HTR-8/SVneo (cell line): ENCODE measurements around the gene CAVIN2.
"Not testable (repeated sequence)": the region's sequence is repeated elsewhere in the genome, so short reads cannot be mapped to it uniquely, and the experiment has no call there.

ENCODE experiments used
- DNase-seq: peaks from one replicate; pipeline ENCODE4 v3.0.0; 2011; ENCODE audit warnings: low spot score, mixed read lengths; ENCODE audit not compliant: insufficient read length
- FAIRE-seq: peaks from 2 replicates; lab custom pipeline; 2011; peaks lifted over from hg19 to GRCh38; lab: Jason Lieb, UNC

Gene CAVIN2

DNA sequence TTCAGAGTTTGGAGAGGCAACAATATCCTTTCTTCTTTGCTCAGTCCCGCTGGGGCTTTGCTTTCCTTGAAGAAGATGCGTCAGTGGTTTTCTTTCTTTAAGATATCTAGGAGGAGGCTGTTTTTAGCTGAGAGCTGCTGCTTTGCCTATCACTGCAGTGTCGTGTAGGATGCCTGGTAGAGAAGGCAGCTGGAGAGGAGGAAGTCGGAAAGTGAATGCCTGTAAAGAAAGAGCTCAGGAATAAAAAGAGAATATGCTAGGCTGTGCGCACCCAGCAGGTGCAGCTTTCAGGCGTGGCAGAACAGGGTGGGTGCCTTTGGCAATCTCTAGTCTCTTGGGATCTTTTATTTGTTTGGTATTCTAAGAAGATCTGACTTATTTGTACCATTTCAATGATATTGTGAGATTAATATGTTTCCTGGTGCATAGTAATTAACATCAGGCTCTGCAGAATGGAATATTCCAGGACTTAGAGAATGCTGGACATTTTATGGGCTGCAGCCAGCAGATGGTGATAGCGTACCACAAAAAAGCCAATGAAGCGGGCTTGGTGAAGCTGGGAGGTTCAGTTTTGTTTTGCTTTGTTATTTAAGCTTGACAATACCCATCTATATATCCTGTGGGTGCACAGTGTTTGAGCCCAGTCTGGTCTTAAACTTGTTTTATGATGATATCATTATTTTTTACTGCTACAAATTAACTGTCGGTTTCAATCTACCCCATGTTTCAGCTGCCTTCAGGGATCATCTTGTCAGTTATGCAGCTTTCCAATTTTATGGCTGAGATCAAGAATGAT, 34.9 kb downstream of the CAVIN2 start:
- FAIRE-seq (peak; percentile 72), DNase-seq (peak; percentile 59)

DNA sequence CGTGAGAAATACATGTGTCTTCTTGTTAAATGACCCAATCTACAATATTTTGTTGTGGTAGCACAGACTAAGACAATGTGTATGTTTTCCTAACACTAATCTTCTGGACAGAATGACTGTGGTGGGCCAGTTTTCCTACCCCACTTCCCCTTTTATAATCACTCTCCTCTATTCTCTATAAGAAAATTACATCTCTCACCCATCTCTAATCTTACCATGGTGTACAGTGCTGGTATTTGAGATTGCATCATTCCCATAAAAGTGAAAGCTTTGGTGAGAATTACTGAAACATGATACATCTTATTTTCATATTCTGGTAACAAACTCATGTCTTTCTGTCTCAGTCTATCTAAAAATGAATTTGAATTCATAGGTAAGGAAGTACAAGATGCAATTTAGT, 40.5 kb downstream of the CAVIN2 start:
- DNase-seq: no peak
- no peak for FAIRE-seq

DNA sequence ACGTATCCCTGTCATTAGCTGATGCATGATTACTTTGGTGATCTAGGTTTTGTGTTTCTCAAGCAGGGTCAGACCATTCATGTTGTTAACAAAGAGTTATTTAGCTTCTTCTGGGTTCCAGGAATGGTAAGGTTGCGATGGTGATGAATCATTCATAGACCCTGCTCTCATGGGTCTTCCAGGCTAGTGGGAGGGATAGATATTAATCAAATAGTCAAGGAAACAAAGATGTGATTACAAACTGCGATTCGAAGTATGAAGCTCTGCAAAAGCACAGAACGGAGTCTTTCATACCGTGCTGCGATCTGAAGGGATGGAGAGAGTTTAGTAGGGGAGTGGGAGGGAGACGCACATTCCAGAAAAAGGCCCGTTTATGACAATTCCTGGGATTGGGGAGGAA, 42.1 kb downstream of the CAVIN2 start:
- FAIRE-seq (peak; percentile 23), DNase-seq (no peak)

DNA sequence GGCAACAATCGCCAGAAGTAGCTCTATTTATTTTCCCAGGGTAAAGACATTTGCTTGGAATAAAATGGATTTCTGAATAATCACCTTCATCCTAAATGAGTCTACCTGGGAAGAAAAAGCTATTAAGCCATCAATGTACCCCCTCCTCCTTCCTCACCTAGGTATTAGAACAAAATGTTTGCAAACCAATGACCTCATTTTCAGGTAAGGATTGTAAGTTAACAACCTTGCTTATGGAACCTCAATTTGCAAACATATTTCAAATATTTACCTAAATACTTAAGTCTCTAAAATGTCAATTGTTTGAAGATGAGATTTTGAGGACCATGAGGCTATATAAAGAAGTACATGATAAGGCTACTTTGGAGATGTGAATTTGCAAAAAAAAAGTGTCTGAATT, 43.9 kb downstream of the CAVIN2 start:
- FAIRE-seq: no peak
- no peak for DNase-seq

DNA sequence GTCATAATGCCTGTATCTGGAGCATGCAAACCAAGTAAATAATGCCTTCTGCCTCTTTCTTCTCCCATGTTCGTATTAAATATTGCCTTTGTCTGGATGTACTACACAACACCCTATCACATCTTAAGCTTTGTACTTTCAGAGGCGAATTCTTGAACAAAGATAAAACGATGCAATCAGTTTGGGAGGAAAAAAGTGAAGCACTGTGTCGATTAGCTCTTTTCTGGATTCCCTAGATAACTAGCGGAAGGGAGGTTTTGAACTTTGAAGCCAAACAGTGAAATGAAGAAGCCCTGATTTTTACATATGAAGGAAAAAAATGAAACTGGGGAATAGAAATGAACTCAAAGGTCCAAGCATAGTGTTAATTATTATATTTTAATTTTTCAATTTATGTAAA, 44.7 kb downstream of the CAVIN2 start:
- DNase-seq: no peak
- peak; percentile 26 for FAIRE-seq

DNA sequence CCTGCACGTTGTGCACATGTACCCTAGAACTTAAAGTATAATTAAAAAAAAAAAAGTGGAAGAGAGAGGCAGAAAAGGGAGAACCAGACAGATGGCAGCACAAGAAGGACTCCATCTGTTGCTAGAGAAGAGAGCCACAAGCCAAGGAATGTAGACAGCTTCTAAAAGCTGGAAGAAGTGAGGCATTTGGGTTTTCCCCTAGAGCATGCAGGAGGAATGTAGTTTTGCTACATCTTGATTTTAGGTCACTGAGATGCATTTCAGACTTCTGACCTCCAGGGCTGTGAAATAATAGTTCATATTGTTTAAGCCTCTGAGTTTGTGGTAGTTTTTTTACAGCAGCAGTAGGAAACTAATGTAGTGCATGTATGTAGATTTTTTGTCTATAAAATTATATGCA, 46.0 kb downstream of the CAVIN2 start:
- DNase-seq (no peak), FAIRE-seq (no peak)

DNA sequence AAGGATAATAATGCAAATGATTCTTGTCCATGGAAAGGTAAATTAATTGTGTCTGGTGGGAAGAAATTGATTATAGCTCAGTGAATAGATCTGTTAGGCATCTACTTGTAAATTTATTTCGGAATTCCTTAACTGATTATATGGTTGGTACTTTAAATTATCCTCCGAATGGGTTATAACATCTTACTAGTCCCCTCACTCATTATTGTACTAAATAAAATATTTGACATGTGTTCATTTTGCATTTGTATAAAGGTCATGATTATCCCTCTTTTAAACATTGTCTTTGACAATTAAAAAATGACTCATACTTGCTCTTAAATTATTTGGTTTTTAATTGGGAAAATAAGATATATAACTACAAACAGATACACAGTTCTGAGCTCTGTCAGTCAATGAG, 47.4 kb downstream of the CAVIN2 start:
- FAIRE-seq (no peak), DNase-seq (no peak)

DNA sequence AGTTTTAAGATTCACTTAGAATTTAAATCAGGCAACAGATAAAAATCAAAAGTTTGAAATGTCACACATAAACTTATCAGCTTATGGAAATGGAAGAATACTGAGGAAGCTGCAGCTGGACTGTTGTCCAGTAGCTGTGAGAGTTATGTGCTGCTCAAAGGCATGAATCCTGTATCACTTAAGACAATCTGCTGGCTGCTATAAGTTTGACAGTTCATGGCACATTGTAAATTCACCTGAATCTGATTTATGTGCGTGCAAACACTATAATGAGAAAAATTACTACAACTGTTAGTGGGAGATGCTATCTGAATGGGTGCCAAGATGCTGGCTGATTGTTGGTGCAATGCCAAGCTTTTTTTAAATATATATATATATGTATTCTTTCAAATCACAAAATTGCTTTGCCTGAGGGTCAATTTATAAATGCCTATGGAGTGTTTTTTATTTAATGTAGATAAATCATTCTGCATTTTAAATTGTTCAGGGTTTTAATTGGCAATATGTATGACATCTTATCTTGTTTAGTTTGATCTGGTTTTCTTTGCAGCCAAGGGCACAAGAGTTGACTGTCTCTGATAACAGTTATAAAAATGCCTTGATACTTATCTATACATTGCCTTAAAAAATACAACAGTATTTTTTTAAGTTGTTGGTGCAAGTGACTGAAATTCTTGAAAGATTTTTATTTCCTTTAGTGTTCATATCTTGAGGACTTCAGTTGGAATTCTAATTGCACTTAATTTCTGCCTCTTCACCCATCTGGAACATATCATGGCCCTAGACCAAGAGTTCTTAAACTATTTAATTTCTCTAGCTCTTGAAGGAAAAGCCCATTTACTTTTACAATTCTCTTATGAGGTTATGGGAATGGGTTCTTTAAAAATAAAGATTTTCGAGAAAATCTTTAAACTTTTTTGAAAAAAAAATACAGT, 48.7 kb downstream of the CAVIN2 start:
- FAIRE-seq (peak; percentile 57), DNase-seq (no peak)

DNA sequence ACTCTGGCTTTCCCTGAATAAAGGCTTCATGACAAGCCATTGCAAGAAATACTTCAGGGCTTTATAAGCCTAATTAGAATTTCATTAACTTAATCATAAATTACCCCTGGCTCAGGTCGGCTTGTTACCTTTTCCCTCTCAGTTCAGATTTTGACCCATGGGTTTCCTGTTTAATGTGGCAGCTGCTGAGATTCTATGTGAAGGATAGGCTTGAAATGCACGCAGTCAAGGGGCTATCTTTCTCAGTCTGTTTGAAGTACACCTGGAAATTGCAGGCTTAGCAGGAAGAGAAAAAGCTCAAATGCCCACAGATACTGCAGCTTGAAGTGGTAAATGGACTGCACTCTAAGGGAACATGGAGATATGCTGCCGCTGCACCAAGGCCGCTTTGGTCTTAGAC, 49.4 kb downstream of the CAVIN2 start:
- DNase-seq: no peak
- FAIRE-seq: peak; percentile 40

DNA sequence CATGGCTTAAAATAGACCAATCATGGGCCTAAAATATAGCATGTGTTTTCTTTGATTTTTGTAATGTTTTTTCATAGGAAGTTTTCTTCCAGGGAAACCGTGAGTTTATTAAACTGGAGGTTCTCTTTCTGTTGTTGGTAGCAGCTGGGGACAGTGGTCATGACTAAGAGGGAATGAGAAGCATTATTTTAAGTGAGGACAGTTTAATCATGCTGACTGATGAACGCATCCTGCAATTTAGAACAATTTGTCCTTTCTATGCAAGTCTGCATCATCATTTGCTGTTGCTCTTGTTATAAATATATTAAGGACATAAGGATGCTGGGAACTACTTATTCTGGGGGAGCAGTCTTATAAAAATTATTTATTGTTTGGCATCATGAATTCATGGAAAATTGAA, 51.2 kb downstream of the CAVIN2 start:
- DNase-seq (no peak), FAIRE-seq (no peak)

DNA sequence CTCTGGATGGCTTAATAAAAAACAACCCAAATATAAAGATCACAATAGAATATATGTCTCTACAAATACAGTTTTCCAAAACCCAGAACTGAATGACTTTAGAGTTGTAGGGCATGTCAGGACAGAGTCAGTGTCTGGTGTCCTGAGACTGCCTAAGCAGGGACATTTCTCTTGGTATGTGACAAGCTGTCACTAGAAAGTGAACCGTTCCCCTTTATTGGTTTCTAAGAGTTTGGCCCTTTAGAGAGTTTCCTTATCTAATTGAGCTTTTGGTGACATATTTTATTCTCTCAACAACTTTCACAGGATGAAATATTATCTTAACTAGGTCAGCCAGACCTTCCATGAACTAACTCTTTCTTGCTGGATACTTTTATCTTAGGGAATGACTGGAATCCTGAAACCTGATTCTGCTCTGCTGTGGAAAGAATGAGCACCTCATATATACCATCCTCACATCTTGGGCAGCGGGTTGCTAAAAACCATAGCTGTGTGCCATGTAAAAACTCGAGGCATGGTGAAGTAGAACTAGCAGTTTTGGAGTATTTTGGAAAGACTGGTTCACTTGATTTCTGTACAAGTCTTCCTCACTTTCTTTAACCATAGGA, 54.8 kb downstream of the CAVIN2 start:
- FAIRE-seq: no peak
- no peak for DNase-seq

DNA sequence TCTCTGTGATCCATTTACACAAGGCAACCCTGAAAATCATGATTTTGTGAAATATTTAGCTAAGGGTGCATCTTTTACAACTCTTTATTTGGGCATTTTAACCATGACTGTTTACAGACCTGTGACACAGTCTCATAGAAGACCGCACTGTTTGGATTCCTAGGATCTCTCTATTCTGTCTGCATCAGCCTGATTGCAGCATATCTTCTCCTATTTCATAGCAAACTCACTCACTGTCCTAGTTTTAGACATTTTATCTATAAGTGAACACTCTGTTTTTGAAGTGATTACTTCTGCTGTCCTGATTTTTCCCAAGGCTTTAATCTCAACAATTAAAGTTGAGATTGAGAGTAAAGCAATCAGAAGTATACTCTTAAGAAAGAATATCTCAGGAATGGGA, 56.2 kb downstream of the CAVIN2 start:
- DNase-seq (no peak), FAIRE-seq (no peak)

DNA sequence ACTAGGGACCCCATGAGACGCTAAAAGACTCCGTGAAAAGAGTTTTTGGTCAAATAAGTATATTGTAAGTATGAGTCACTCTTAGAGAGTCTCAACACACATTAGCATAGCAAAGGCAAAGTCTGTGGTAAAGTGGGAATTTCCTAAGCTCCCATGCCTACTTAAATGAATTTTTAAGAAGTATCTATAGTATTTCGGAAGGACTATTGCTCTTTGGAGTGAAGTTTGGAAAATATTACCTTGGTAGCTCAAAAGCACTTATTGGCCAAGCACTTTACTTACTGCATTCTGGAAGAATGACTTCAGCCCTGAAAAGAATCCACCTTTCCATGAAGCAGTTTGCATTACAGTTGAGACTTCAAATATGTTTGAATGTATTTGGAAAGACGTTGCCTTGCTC, 57.1 kb downstream of the CAVIN2 start:
- DNase-seq (no peak), FAIRE-seq (peak; percentile 72)

DNA sequence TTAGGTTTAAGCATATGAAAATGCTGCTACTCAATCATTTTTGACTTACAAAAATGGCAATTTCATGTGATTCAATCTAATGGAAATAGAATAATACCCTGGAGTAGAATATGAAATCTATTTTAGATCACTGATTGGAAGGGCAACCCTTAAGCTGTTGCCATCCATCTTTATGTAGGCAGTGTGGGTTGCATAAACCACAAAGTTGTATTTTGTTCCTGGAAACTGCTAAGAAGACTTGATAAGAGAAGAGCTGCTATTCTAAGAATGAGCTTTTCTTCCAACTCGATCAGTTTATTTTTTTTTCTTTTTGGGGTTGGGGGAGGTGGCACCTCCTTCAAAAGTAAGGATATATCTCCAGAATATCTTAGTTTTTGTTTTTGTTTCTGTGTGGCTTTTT, 60.2 kb downstream of the CAVIN2 start:
- no peak for DNase-seq
- FAIRE-seq: no peak

DNA sequence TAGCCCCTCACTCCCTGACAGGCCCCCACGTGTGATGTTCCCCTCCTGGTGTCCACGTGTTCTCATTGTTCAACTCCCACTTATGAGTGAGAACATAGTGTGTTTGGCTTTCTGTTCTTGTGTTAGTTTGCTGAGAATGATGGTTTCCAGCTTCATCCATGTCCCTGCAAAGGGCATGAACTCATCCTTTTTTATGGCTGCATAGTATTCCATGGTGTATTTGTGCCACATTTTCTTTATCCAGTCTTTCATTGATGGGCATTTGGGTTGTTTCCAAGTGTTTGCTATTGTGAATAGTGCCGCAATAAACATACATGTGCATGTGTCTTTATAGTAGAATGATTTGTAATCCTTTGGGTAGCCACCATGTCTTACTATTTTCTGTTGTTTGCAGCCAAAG, 61.2 kb downstream of the CAVIN2 start:
- not testable (repeated sequence) for DNase-seq, FAIRE-seq
